Smooth muscle cell (in vitro differentiated cells): ENCODE data around the gene NALF2. TPM values are rescaled to one million over a fixed set of nuclear protein-coding genes. Genes with fewer than 3 reads are reported as not detected.
A peak's percentile ranks its signal among the peaks of the same experiment; 100 is the strongest.

Experiments
- DNase-seq: peaks from one replicate; lab custom pipeline; 2025; ENCODE audit not compliant: unreplicated experiment; lab: John Stamatoyannopoulos, UW
- H2AFZ ChIP-seq: fragments of 200-600 bp; sonication (generic); 2 replicates; pipeline ENCODE4 v1.6.0; 2016; ENCODE audit warnings: antibody characterized with exemption, low read depth, mild to moderate bottlenecking
- H3F3A ChIP-seq: fragments of 200-600 bp; sonication (generic); 2 replicates; pipeline ENCODE4 v1.6.0; 2017; ENCODE audit warnings: antibody characterized with exemption, low read depth
- H3K27ac ChIP-seq: fragments of 200-600 bp; sonication (generic); 2 replicates; pipeline ENCODE4 v1.5.1; 2016; ENCODE audit warnings: low read depth, mild to moderate bottlenecking
- H3K27me3 ChIP-seq: fragments of 200-600 bp; sonication (generic); 2 replicates; pipeline ENCODE4 v1.6.1; 2016; ENCODE audit warnings: low read depth, mild to moderate bottlenecking
- H3K36me3 ChIP-seq: fragments of 200-600 bp; sonication (generic); 2 replicates; pipeline ENCODE4 v1.5.1; 2016; ENCODE audit warnings: low read depth
- H3K4me1 ChIP-seq: fragments of 200-600 bp; sonication (generic); 2 replicates; pipeline ENCODE4 v1.5.1; 2016; ENCODE audit warnings: low read depth
- H3K4me2 ChIP-seq: fragments of 200-600 bp; sonication (generic); 2 replicates; pipeline ENCODE4 v1.6.0; 2016; ENCODE audit warnings: mild to moderate bottlenecking
- H3K4me3 ChIP-seq: fragments of 200-600 bp; sonication (generic); 2 replicates; pipeline ENCODE4 v1.5.1; 2016; ENCODE audit warnings: mild to moderate bottlenecking
- H3K79me2 ChIP-seq: fragments of 200-600 bp; sonication (generic); 2 replicates; pipeline ENCODE4 v1.6.0; 2016; ENCODE audit warnings: low read depth, mild to moderate bottlenecking
- H3K9ac ChIP-seq: fragments of 200-600 bp; sonication (generic); 2 replicates; pipeline ENCODE4 v1.6.0; 2016; ENCODE audit warnings: low read depth
- H3K9me3 ChIP-seq: fragments of 200-600 bp; sonication (generic); replicated peaks from 2 replicates; pipeline ENCODE4 v1.5.1; 2016; ENCODE audit warnings: low read depth
- H4K20me1 ChIP-seq: fragments of 200-600 bp; sonication (generic); 2 replicates; pipeline ENCODE4 v1.6.0; 2016; ENCODE audit warnings: low read depth
- WGBS: methylation state at CpG from one replicate; pipeline ENCODE4 v1.1.7; 2016; ENCODE audit warnings: low lambda C conversion rate; 5-methylcytosine and 5-hydroxymethylcytosine counted together
- polyA plus RNA-seq: library from polyadenylated mRNA; unstranded; fragments of >200 nt; fragmentation: Nextera tagmentation; extraction: Ambion mirVana; gene quantifications from 2 replicates; pipeline ENCODE4 v1.2.1, GENCODE V29; 2016
- total RNA-seq: library from RNA; depleted of rRNA; stranded (reverse); fragments of >200 nt; gene quantifications from 2 replicates; pipeline ENCODE4 v1.2.3, GENCODE V29; 2014
- TF ChIP-seq, protein P1 (sequence below): fragments of 200-600 bp; sonication (generic); IDR thresholded peaks from 2 replicates; pipeline ENCODE4 v1.5.1; 2017; ENCODE audit warnings: borderline replicate concordance, mild to moderate bottlenecking, antibody characterized with exemption; ENCODE audit not compliant: insufficient read depth, poor library complexity, severe bottlenecking

The NALF2 gene
- total and polyA plus RNA-seq, 2 experiments from 2014 or later, result not detected

DNA sequence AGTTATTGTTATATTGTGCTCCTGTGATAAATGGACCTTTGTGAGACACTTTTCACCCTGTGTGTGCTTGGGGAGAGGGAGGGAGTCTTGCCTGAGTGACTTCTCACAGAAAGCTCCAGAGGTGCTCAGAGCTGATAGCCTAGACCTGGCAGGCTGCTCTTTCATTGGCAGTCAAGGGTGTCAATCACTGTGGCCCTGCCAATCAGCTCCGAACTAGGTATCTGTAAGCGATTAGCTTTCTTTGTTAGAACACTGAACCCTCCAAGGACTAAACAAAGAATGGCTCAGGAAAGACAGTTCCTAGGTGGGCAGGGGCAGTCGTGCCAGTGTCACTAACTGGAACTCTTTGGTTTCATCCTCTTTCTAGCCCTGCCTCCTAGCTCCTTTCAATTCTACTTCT is 2.7 kb upstream of the NALF2 start:
- Histone ChIP-seq H3K4me2 (no peak overlapping the region), H3K27ac (no peak overlapping the region), H3K79me2 (no peaks in the 10 kb centered on the region), H3F3A (no peaks in the 10 kb centered on the region), H3K9ac (no peak overlapping the region), H4K20me1 (no peaks in the 10 kb centered on the region), H3K9me3 (no peaks in the 10 kb centered on the region), H3K36me3 (no peaks in the 10 kb centered on the region), H2AFZ (no peak overlapping the region), H3K4me3 (no peak overlapping the region), H3K4me1 (no peaks in the 10 kb centered on the region), H3K27me3 (peaks cover 13% of the 10 kb centered on the region)
- TF ChIP-seq, protein P1, sequence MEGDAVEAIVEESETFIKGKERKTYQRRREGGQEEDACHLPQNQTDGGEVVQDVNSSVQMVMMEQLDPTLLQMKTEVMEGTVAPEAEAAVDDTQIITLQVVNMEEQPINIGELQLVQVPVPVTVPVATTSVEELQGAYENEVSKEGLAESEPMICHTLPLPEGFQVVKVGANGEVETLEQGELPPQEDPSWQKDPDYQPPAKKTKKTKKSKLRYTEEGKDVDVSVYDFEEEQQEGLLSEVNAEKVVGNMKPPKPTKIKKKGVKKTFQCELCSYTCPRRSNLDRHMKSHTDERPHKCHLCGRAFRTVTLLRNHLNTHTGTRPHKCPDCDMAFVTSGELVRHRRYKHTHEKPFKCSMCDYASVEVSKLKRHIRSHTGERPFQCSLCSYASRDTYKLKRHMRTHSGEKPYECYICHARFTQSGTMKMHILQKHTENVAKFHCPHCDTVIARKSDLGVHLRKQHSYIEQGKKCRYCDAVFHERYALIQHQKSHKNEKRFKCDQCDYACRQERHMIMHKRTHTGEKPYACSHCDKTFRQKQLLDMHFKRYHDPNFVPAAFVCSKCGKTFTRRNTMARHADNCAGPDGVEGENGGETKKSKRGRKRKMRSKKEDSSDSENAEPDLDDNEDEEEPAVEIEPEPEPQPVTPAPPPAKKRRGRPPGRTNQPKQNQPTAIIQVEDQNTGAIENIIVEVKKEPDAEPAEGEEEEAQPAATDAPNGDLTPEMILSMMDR, result no peak
- no peak for DNase-seq
- WGBS, result 60% methylated on average over 3 of the region's 3 CpGs

DNA sequence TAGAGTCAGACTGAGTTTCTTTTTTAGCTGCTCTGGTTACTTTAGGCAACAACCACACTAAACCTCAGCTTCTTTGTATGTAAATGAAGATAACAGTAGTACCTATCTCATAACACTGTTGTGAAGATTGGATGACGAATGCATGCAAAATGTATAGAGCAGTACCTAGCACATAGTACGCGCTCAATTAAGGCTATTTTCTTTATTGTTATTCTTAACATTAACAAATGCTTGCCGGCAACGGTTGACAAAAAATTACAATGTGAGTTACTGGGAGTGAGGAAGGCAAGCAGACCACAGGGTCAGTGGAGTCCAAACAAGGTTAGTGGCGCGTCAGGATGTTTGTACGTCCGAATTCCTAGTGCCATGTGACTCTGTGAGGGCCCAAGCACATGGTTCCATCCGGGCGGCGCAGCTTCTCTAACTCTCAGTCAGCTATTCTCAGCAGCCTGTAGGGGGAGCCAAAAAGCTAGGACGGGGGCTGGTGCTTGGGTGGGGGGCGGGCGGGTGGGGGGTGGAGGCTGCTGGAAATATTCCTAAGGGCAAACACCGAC is 821 bp upstream of the NALF2 start:
- H3K4me2 ChIP-seq, result no peak overlapping the region
- H4K20me1 ChIP-seq, result no peaks in the 10 kb centered on the region
- no peak overlapping the region for H2AFZ ChIP-seq
- DNase-seq, result no peak
- H3K36me3 ChIP-seq, result no peaks in the 10 kb centered on the region
- no peaks in the 10 kb centered on the region for H3K9me3 ChIP-seq
- H3K4me1 ChIP-seq, result no peaks in the 10 kb centered on the region
- no peak overlapping the region for H3K9ac ChIP-seq
- no peaks in the 10 kb centered on the region for H3K79me2 ChIP-seq
- peaks cover 24% of the 10 kb centered on the region for H3K27me3 ChIP-seq
- TF ChIP-seq, protein P1, result peak; percentile 36
- H3F3A ChIP-seq, result no peaks in the 10 kb centered on the region
- whole genome bisulfite sequencing, result 40% methylated on average over 13 of the region's 16 CpGs
- no peak overlapping the region for H3K4me3 ChIP-seq
- H3K27ac ChIP-seq, result no peak overlapping the region

DNA sequence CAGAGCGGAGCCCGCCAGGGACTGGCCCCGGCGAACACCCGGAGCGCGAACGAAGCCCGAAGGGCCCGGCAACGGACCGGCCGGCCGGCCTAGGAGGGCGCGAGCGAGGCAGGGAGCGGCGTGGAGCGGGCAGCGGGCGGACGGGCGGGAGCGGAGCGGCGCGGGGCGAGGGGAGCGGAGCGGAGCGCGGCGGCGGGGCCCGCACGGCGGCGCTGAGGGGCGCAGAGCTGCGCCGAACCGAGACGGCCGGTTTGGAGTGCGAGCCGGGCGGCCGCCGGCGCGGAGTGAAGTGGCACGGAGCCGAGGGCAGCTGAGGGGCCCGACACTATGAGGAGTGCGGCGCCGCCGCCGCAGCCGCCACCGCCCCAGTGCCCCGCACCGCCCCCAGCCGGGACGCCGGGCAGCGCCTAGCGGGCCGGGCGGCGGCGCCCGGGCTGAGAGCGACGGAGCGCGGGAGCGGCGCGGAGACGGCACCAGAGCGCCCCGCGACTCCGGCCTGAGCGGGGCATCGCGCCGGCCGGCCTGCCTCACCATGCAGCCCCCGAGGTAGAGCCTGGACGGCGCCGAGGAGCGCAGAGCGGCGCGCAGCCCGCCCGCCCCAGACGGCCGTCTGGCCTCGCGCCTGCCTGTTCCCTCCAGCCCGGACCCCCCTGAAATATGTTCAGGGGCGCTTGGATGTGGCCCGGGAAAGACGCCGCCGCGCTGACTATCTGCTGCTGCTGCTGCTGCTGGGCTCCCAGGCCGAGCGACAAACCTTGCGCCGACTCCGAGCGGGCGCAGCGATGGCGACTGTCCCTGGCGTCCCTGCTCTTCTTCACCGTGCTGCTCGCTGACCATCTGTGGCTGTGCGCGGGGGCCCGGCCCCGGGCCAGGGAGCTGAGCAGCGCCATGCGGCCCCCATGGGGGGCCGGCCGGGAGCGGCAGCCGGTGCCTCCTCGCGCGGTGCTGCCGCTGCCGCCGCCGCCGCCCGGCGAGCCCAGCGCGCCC is 793 bp downstream of the NALF2 start:
- no peaks in the 10 kb centered on the region for H4K20me1 ChIP-seq
- H3K9ac ChIP-seq, result no peak overlapping the region
- H2AFZ ChIP-seq, result no peak overlapping the region
- no peak for DNase-seq
- TF ChIP-seq, protein P1, result no peak
- no peak overlapping the region for H3K27ac ChIP-seq
- H3K36me3 ChIP-seq, result no peaks in the 10 kb centered on the region
- no peaks in the 10 kb centered on the region for H3K4me1 ChIP-seq
- no peaks in the 10 kb centered on the region for H3K9me3 ChIP-seq
- H3K79me2 ChIP-seq, result no peaks in the 10 kb centered on the region
- H3K27me3 ChIP-seq, result peaks cover 24% of the 10 kb centered on the region
- peak overlapping the region; percentile 48 for H3K4me3 ChIP-seq
- H3F3A ChIP-seq, result no peaks in the 10 kb centered on the region
- WGBS, result 29% methylated on average over 108 of the region's 146 CpGs
- peak overlapping the region; percentile 87 for H3K4me2 ChIP-seq
